GM19395 (cell line): ENCODE measurements around the gene MND1.

Experiments used
- ATAC-seq: cut with Tn5 transposase; IDR thresholded peaks from one replicate; pipeline ENCODE4 v1.9.1; 2021; ENCODE audit warnings: mild to moderate bottlenecking, moderate library complexity; ENCODE audit not compliant: unreplicated experiment

The MND1 gene

DNA sequence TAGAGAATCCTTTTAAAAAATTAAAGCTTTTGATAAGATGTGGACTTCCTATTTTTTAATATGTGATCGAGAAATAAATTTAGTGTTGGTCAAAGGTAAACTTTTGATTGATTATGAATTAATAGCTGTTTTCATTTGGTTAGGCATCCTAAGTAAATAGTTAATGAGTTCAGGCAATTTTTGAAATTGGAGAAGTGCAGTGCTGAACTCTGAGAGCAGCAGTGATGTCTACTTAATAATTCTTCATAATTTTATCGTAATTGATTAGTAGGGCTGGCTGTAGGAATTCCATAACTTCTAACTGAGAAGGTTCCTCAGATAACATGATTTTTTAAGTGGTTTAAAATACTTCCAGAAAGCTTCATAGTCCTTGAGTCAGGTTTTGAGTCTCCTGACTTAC lies 1.5 kb downstream of the MND1 start:
- ATAC-seq = no peak

DNA sequence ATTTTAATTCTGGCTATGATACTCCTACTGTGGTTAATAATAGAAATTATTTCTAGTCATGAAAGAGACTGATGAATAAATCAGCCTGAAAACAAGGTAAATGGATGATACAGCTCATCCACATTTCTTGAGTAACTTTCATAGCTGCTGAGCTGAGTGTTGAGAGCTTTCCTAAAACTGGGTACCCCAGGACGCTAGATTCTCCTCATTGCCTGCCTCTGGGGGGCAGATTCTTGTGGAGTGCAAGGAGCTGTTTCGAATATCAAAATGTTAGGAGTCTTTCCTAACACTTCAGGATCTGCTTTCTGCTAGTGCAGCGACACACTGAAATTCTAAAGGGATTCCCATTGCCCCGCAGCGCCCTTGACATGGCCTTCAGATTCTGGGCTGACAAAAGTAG lies 2.1 kb downstream of the MND1 start:
- no peak for ATAC-seq

DNA sequence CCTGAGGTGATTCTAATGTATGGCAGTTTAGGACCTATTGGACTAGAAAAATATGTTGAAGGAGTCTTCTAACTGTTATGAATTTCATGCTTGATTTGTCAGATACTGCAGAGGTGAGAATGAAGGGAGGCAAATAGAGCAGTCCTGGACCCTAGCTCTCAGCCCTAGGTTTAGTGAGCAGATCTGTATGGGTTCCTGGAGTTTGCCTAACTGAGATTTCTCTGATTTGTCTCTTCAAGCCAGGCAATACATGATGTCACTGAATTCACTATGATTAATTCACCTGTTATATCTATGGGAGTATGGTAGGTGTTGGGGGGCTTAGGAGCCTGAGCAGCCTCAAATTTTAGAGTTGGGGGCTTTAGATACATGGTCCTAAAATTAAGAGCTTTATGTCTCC lies 2.6 kb downstream of the MND1 start:
- no peak for ATAC-seq

DNA sequence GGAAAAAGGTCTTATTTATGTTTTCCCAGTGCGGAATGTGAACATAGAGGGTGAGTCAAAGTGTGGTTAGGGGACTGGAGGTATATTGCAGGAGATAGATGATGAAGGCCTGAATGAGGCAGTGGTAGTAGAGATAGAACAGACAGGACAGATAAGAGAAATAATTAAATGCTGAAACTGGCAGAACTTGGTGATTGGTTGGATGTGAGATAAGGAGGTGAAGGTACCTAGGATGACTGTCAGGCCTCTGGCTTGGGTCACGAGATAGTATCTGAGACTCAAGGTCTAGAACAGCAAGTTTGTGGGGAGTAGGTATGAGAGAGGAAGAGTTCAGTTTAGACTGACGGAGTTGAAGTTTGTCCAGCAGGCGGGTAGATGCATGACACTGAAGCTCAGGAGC lies 3.5 kb downstream of the MND1 start:
- ATAC-seq = no peak

DNA sequence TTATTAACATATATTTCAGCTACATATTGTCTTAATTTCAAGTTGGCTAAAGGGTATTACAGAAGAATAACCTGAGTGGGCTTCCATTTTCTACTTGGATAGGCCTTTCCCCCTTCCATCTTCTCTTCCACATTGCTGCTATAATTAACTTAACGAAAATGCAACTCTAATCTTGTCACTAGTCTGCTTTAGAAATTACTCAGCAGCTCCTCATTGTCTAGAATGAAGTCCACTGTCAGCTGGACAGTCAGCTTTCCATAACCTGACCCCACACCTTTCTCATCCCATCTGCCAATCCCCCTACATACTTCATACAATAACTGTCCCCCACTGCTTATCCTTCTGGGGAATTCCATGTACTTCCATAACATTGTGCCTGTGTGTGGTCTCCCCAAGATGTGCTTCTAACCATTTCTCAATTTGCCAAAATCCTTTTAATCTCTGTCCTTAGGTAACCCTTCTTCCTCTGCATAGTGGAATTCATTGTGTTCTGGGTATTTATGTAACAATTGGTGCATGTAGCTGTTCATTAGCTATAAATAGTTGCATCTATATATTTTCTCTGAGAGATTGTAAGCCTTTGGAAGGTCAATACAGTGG lies 4.8 kb downstream of the MND1 start:
- no peak for ATAC-seq

DNA sequence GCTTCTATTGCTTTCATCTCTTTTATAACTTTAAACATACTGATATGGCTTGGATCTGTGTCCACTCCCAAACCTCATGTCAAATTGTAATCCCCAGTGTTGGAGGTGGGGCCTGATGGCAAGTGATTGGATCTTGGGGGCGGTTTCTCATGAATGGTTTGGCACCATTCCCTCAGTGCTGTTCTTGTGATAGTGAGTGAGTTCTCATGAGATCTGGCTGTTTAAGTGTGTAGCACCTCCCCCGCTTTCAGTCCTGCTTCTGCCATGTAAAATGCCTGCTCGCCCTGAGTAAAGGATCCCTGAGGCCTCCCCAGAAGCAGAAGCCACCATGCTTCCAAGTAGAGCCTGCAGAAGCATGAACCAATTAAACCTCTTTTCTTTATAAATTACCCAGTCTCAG lies 17.7 kb downstream of the MND1 start:
- ATAC-seq = no peak

DNA sequence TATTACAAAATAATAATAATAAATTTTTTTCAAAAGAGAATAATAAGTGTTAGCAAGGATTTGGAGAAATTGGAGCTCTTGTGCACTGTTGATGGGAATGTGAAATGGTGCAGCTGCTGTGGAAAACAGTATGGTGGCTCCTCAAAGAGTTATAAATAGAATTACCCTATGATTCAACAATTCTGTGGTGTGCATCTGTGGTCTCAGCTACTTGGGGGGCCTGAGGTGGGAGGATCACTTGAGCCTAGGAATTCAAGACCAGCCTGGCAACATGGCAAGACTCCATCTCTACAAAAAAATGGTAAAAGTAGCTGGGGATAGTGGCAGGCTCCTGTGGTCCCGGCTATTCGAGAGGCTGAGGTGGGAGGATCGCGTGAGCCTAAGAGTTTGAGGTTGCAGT lies 19.6 kb downstream of the MND1 start:
- no peak for ATAC-seq

DNA sequence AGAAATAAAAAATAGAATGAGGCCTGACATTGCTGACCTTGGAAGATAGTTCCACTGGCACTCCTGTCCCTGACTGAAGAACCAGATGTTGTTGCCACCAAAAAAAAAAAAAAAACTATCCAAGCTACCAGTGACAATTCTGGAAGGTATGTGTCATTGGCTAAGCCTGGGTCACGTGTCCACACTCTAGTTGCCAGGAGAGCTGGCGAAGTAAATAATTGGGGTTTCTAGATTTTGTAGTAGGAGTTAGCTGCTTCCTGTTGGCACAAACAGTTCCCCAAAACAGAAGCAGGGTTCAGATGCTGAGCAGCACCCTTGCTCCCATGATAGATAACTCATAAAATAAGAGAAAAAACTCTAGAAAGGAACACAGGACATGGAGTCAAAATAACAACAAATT lies 20.5 kb downstream of the MND1 start:
- no peak for ATAC-seq

DNA sequence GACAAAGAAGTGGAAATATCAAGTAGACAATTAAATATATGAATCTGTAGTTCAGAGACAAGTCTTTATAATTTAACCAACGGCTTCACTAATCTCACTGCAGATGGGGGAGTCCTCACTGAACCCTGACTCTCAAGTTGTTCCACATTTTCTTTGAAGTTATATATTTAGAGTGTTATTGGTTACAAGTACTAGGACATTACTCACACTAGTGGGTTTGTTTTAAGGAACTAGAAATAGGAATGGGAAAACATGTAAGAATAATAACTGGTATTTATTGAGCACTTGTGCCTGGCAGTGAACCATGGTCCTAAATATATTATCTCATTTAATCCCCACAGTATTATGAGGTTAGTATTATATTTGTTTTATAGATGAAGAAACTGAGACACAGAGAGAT lies 22.0 kb downstream of the MND1 start:
- ATAC-seq = no peak

DNA sequence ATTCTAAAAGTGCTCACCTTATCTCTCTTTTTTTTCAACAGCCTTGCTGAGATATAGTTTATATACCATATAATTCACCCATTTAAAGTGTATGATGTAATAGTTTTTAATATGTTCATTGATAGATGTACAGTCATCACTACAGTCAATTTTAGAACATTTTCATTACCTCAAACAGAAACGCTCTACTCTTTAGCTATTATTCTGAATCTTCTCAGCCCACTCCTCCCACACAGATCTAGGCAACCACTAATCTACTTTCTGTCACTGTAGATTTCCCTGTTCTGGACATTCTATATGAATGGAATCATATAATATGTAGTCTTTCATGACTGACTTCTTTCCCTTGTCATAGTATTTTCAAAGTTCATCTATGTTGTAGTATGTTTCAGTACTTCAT lies 22.6 kb downstream of the MND1 start:
- ATAC-seq = no peak

DNA sequence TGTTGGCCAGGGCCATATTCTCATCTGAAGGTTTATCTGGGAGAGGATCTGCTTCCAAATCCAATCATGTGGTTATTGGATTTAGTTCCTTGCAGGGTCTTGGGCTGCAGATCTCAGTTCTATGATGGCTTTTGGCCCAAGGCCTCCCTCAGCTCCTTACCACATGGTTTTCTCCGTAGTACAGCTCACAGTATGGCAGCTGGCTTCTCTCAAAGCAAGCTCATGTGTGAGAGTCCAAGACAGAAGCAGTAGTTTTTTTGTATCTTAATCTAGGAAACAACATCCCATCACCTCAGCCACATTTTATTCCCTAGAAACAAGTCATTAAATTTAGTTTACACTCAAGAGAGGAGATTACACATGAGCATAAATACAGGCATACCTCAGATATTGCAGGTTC lies 24.5 kb downstream of the MND1 start:
- no peak for ATAC-seq

DNA sequence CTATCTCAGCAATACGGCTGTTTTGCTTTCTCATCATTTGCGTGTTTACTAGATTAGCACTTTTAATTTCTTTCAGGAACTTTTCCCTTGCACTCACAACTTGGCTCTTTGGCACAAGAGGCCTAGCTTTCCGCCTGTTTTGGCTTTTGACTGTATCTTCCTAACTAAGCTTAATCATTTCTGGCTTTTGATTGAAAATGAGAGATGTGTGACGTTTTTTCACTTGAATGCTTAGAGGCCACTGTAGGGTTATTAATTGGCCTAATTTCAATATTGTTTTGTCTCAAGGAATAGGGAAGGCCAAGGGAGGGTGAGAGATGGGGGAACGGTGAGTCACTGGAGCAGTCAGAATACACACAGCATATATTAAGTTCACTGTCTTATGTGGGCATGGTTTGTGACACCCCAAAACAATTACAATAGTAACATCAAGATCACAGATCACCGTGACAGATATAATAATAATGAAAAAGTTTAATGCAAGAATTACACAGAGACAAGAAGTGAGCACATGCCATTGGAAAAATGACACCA lies 27.3 kb downstream of the MND1 start:
- no peak for ATAC-seq

DNA sequence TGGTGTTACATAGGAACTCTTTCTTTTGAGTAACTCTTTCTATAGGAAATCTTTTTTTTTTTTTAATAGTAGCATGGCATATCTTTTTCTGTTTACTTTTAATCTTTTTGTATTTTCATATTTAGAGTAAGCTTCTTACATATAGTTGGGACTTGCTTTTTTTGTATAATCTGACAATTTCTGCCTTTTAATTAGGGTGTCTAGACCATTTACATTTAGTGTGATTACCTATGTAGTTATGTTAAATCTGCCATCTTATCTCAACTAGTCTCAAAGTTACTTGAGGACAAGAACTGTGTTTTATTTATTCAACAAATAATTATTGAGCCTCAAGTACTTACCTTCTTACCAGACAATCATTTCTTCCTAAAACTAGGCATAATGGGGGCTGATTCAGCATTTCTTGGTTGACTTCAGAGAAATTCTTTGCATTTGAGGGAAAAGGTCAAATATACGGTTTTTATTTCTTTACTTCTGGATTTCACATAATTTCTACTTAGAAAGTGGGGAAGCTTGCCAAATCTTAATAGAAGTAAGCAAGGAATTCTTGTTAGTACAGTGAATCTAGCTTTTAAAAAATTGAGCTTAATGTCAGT lies 28.6 kb downstream of the MND1 start:
- ATAC-seq = no peak

DNA sequence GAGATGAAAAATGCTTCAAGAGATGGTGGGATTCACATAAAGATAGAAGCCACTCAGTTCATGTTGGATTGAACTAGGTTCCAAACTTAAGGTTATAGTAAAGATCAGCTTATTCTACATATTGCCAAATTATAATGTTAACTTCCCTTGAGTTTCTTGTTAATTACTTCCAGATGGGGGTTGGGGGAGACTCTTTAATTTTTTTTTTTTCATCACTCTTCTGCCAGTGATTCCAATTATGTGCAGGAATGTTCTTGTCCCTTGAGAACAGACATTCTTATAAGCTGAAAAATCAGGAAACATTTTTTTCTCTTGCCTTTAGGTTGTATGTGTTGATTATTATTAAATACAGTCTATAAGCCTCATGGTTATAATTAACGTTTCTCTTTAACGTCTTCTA lies 30.0 kb downstream of the MND1 start:
- ATAC-seq = no peak

DNA sequence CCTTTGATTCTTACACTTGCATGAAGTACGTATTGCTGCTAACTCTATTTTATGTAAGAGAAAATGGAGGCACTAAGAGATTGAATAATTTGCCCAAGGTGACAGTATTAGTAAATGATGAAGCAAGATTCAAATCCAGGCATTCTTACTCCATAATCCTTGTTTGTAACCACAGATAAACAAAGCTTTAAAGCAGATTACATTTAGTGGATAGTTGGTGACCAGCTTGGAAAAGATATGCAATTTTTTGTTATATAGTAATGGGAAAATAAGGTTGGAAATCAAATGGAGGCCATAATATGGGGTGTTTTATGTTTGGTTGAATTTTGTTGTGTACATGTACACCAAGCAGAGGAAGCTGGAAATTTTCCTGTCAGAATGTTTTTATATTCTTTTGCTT lies 30.8 kb downstream of the MND1 start:
- no peak for ATAC-seq

DNA sequence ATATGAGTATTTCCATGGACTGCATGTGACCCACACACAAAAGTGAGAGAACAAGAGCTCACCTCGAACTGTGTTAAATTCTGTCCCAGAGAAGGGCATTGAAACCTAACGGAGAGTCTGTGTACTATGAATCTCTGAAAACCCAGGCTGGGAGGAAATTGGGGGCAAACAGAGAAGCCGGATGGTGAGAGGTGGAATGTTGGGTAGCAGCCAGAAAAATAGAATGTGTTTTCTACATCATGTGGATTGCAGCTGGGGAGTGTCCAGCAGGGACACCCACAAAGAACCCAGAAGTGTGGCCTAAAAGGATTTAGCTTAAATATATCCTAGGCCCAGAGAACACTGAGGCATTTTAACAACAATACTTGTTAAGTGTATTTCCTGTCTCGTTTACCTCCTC lies 38.6 kb downstream of the MND1 start:
- no peak for ATAC-seq

DNA sequence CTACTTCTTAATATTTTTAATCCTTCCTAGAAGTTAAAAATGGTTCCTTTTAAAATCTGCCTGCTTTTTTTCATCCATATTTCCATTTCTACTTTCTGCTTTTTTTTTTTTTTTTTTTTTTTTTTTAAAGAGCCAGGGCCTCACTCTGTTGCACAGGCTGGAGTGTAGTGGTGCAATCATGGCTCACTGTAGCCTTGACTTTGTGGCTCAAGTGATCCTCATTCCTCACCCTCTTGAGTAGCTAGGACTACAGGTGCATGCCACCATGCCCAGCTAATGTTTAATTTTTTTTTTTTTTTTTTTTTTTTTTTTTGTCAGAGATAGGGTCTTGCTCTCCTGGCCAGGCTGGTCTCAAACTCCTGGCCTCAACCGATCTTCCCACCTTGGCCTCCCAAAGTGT lies 39.7 kb downstream of the MND1 start:
- no peak for ATAC-seq

DNA sequence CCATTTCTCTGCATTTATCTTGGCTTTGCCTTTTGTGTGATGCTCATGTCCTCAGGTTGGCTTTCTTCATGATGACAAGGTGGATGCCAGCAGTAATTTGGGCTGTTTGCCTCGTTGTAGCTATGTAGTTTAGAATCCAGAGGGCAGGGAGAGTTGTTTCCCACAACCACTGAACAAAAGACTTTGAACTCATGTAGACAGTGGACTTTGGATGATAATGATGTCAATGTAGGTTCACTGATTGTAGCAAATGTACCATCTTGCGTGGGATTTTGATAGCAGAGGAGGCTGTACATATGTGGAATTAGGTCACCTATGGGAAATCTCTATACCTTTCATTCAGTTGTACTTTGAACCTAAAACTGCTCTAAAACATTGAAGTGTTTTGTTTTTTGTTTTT lies 41.3 kb downstream of the MND1 start:
- no peak for ATAC-seq

DNA sequence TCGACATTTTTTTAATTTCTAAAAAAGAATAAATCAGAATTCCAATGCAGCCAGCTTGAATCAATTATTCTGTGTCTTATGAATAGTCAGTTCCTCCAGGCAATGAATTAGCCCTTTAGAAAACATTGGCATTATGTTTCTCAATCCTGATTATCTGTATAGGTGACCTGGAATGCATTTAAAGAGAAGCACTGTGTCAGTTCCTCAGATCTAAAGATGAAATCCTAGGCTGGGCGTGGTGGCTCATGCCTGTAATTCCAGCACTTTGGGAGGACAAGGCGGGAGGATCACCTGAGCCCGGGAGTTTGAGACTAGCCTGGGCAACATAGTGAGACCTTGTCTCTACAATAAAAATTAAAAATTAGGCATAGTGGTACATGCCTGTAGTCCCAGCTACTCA lies 43.5 kb downstream of the MND1 start:
- no peak for ATAC-seq

DNA sequence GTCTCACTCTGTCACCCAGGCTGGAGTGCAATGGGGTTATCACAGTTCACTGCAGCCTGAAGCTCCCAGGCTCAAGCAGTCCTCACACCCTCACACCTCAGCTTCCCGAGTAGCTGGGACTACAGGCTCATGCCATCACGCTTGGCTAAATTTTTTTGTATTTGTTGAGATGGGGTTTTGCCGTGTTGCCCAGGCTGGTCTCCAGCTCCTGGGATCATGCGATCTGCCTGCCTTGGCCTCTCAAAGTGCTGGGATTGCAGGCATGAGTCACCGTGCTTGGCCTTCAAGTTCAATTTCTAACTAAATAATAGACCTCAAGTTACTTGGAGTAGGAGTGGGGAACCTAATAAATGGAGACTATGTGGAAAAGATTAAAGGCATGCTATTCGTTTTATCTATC lies 48.9 kb downstream of the MND1 start:
- no peak for ATAC-seq

DNA sequence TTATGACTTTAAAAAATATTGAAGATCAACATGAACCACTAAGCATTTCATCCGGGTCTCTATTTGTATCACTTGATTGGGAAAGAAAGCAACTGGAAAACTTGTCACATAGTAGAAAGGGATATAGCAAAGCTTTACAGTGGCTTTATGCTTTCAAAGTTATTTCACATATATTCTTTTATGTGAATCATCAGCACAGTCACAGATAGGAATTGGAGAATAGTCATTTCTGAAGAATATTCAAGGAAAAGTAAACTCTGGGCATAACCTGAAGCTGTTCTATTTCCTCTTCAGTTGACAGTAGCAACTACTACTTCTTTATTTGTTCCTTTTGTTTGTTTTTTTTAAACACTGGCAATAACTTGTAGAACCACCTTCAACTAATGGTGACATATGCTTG lies 50.5 kb downstream of the MND1 start:
- ATAC-seq = no peak

DNA sequence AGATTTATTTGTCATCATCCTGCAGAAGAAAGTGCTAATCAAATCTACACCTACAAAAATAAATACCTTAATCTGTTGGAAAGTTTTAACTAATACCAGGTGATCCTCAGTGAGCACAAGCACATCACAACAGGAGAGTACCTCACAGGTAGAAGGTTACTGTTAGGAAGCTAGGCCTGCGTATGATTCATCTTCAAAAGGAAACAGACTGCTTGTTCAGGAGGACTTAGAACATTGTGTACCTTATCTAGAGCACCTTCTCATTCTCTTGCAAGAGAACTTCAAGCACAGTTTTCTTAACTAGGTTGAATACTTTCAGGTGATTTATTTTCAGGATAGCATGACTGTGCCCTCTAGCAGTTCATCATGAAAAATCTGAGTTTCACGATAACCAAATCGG lies 54.2 kb downstream of the MND1 start:
- no peak for ATAC-seq

DNA sequence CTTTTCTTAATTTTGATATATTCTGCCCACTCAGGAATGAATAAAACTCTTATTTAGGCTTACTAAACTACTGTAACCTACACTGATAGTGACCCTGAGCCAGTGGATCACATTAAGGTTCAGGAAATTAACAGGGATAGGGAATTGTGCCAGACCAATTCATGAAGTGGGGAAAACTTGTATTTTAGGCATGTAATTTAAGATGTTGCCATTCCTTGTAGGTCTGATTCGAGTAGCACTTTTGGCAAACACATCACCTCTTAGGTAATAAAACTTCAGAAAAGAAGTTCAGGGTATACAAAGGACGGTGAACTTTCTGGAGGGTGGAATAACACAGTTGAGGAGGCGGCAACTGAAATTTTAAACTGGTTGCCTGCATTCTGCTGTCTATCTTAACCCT lies 54.9 kb downstream of the MND1 start:
- ATAC-seq = no peak
